Erythroblast (primary cell): ENCODE data around the gene RNF149.

ENCODE experiments used
- GATA1 ChIP-seq: IDR thresholded peaks from 2 replicates; pipeline ENCODE4 v1.6.1; 2011; ENCODE audit warnings: low read depth, mild to moderate bottlenecking, control low read depth, low read length, moderate library complexity
- POLR2A ChIP-seq: IDR thresholded peaks from 2 replicates; pipeline ENCODE4 v1.6.1; 2011; ENCODE audit warnings: mild to moderate bottlenecking, low read length

- no peak for TF ChIP-seq POLR2A
- no peak for TF ChIP-seq GATA1
Observed at GRCh38 chr2:101331202-101331601, 22.7 kb upstream of the RNF149 start.
